ENCODE data around the gene SALL4. TPM values are rescaled to one million over a fixed set of nuclear protein-coding genes. Genes with fewer than 3 reads are reported as not detected.

Gene SALL4
- total RNA-seq (under 1 TPM in 5 of 9 donors, not detected in 4; 0.04 to 0.22 (median 0.07) TPM), polyA plus RNA-seq (under 1 TPM in 1 of 2 donors, not detected in 1; 0.08 TPM)
- long read RNA-seq, donor 1: 0 reads
- long read RNA-seq, donor 2: 0 reads
- long read RNA-seq, donor 3: 0 reads

DNA sequence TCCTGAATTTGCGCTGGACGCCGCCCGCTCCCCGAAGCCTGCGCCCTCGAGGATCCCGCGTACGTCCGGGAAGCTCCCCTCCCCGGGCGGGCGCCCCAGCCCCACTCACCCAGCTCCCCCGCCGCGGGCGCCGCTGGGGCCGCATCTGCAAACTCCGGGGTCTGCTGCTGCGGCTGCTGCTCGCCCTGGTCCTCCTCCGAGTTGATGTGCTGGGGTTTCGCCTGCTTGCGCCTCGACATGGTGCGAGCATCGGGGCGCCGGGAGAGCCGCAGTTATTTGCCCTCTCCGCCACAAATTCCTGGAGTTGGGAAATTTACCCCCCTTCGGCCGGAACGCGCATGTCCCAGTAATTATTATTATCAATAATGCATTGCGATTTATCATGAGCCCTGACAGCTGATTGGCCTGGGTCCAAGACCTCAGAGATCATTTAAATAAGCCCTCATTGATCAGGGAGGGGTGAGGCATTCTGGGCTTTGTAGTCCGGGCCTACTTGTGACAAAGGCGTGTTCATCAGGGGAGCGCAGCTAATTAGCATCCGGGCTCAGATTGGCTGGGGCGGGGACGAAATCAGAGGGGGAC lies at the start of gene SALL4:
SALL4 (minus strand) TSS at position 352 of the 582 bp plus-strand sequence; CDS start at position 239, 113 bp downstream.
- no peaks in the 10 kb centered on the region for H3K9me3 ChIP-seq
- DNase-seq (no peak), ATAC-seq (no peak)
- no peak within 1 kb of the TSS for H3K27ac ChIP-seq
- peak within 1 kb of the TSS; percentile 16 to 60 (median 50) for H3K4me3 ChIP-seq
- 12 to 18% (median 13%) methylated on average over 42 to 44 of the region's 44 CpGs for WGBS, 4 donors
- H3K36me3 ChIP-seq: no peaks in the 10 kb centered on the region
- intact Hi-C loops (cut with DNase I): loop anchor here in 4 of 10 donors (5.0 to 10.0 kb wide), 3 partner anchors 253 to 280 kb away; no protein-coding TSS in a partner anchor
- no peak for TF ChIP-seq POLR2A (IDR thresholded peaks at IDR 0.05)
- TF ChIP-seq, protein P1, sequence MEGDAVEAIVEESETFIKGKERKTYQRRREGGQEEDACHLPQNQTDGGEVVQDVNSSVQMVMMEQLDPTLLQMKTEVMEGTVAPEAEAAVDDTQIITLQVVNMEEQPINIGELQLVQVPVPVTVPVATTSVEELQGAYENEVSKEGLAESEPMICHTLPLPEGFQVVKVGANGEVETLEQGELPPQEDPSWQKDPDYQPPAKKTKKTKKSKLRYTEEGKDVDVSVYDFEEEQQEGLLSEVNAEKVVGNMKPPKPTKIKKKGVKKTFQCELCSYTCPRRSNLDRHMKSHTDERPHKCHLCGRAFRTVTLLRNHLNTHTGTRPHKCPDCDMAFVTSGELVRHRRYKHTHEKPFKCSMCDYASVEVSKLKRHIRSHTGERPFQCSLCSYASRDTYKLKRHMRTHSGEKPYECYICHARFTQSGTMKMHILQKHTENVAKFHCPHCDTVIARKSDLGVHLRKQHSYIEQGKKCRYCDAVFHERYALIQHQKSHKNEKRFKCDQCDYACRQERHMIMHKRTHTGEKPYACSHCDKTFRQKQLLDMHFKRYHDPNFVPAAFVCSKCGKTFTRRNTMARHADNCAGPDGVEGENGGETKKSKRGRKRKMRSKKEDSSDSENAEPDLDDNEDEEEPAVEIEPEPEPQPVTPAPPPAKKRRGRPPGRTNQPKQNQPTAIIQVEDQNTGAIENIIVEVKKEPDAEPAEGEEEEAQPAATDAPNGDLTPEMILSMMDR (IDR thresholded peaks at IDR 0.05): no peak
- peaks cover 22 to 58% (median 36%) of the 10 kb centered on the region in 9 donors for H3K27me3 ChIP-seq
- peaks cover 0 to 24% (median 14%) of the 10 kb centered on the region in 12 donors for H3K4me1 ChIP-seq

DNA sequence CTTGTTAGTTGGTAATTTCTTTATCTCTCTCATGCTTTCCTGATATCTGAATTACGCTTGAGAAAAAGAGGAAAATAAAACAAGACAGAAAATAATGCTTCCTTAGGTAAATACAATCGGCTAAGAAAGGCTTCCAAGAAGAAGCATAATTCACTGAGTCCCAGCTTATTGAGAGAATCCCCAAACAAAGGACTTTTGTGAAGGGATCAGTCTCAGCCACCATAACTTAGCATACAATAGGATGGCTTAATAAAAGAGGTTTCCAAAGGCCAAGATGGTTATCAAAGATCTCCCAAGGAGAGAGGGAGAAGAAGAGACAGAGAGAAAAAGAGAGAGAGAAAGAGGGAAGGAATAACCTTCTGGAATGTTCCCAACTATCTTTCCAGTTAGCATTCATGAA lies 46.0 kb upstream of the SALL4 start:
- H3K36me3 ChIP-seq: no peaks in the 10 kb centered on the region
- no peak for DNase-seq
- H3K4me1 ChIP-seq: no peaks in the 10 kb centered on the region
- no peak overlapping the region for H3K4me3 ChIP-seq
- TF ChIP-seq, protein P1 (IDR thresholded peaks at IDR 0.05): no peak
- no peak for TF ChIP-seq POLR2A (IDR thresholded peaks at IDR 0.05)
- H3K9me3 ChIP-seq: no peaks in the 10 kb centered on the region
- H3K27me3 ChIP-seq: no peaks in the 10 kb centered on the region
- ATAC-seq: no peak
- intact Hi-C loops (cut with DNase I): no loop called here
- no peak overlapping the region for H3K27ac ChIP-seq
- WGBS, 4 donors: 67 to 82% (median 75%) methylated on average over 2 of the region's 2 CpGs

DNA sequence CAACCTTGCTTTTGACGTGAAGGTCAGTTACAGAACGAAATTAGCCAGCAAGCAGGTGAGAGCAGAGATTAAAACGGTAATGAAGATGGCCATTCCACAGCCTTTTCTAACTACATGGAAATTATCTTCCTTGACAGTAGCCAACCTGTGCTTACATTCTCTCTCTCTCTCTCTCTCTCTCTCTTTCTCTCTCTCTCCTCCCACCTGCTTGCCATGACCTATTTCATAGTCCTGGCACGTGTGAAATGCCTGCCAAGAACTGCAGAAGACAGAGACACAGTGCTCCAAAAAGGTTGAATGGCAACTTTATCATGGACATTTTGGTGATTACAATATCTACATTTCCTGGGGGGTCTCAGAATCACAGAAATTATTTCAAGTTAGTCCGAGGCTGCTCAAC lies 38.5 kb upstream of the SALL4 start:
- DNase-seq: no peak
- intact Hi-C loops (cut with DNase I): no loop called here
- Histone ChIP-seq H3K4me3 (no peak overlapping the region), H3K27me3 (no peaks in the 10 kb centered on the region), H3K36me3 (no peaks in the 10 kb centered on the region), H3K4me1 (no peaks in the 10 kb centered on the region), H3K9me3 (no peaks in the 10 kb centered on the region), H3K27ac (no peak overlapping the region)
- TF ChIP-seq, protein P1 (IDR thresholded peaks at IDR 0.05): no peak
- TF ChIP-seq POLR2A (IDR thresholded peaks at IDR 0.05): no peak
- no peak for ATAC-seq
- 55 to 63% (median 56%) methylated on average over 5 of the region's 5 CpGs for WGBS, 4 donors

DNA sequence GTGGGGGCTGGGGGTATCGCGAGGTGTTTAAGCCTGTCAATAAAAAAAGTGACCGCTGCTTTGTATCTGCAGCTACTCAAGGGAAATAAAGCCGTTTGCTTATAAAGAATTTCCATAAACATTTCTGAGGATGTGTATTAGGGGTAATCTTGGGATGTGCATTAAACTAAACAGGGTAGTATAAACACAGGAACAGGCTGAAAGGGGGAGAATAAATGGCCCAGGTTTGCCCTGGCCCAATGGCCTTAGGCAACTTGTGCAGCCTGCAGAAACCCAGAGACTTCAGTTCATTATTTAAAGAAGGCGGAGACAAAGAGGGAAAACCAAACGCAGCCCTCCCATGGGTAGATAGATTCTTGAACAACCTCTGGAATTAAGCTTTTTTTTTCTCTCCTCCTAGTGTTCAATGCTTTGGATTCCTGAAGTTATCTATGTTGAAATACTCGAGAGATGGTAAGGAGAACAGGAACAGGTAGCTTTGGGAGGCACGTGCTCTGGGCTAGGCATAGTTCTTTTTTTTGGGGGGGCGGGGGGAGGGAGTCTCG lies 35.6 kb upstream of the SALL4 start:
- ATAC-seq (no peak), DNase-seq (no peak)
- no peak overlapping the region for H3K27ac ChIP-seq
- H3K27me3 ChIP-seq: no peaks in the 10 kb centered on the region
- no peaks in the 10 kb centered on the region for H3K36me3 ChIP-seq
- no peak for TF ChIP-seq POLR2A (IDR thresholded peaks at IDR 0.05)
- TF ChIP-seq, protein P1 (IDR thresholded peaks at IDR 0.05): no peak
- intact Hi-C loops (cut with DNase I): no loop called here
- H3K4me1 ChIP-seq: no peaks in the 10 kb centered on the region
- no peaks in the 10 kb centered on the region for H3K9me3 ChIP-seq
- no peak overlapping the region for H3K4me3 ChIP-seq
- 66 to 72% (median 69%) methylated on average over 10 of the region's 10 CpGs for WGBS, 4 donors

All from heart left ventricle (tissue), 16 donors.